ENCODE results near the gene TMX2.

DNA sequence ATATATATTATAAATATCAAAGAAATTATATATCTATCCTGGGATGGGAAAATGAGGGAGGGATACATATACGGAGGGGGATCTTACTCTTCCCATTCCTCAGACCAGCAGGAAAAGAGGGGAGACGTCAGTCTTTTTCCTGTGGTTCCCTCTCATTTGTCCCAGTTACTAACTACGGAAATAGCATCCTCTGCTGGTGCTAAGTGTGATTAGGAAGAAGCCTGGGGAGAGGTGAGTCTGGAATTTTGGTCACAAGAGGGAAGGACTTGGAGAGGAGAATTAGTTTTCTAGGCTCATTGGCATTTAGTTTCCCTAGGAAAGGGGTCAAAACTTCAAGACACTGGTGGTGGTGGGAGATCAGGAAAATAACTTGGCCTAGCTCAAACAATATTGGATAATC lies 12.0 kb upstream of the TMX2 start:
- TF ChIP-seq EP300 (IDR thresholded peaks at IDR 0.05; ENCODE audit: low read depth), result no peak
- TF ChIP-seq, protein P1, sequence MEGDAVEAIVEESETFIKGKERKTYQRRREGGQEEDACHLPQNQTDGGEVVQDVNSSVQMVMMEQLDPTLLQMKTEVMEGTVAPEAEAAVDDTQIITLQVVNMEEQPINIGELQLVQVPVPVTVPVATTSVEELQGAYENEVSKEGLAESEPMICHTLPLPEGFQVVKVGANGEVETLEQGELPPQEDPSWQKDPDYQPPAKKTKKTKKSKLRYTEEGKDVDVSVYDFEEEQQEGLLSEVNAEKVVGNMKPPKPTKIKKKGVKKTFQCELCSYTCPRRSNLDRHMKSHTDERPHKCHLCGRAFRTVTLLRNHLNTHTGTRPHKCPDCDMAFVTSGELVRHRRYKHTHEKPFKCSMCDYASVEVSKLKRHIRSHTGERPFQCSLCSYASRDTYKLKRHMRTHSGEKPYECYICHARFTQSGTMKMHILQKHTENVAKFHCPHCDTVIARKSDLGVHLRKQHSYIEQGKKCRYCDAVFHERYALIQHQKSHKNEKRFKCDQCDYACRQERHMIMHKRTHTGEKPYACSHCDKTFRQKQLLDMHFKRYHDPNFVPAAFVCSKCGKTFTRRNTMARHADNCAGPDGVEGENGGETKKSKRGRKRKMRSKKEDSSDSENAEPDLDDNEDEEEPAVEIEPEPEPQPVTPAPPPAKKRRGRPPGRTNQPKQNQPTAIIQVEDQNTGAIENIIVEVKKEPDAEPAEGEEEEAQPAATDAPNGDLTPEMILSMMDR (IDR thresholded peaks at IDR 0.05), result no peak
